ENCODE measurements around the gene SNRPA.
"Not testable (repeated sequence)": the region's sequence is repeated elsewhere in the genome, so short reads cannot be mapped to it uniquely, and the experiment has no call there.

SNRPA gene

GRCh38 chr19:40802300-40803169 lies 51.5 kb downstream of the SNRPA start:
- no peak for DNase-seq

- DNase-seq, result no peak
Observed at GRCh38 chr19:40803170-40803856, 52.3 kb downstream of the SNRPA start.

- no peak for DNase-seq
Observed at GRCh38 chr19:40803857-40804782, 53.1 kb downstream of the SNRPA start.

GRCh38 chr19:40804783-40805242 lies 53.8 kb downstream of the SNRPA start:
- no peak for DNase-seq

GRCh38 chr19:40805258-40805868 lies 54.4 kb downstream of the SNRPA start:
- no peak for DNase-seq

GRCh38 chr19:40806423-40807146 lies 55.6 kb downstream of the SNRPA start:
- DNase-seq, result no peak

- DNase-seq, result no peak
Observed at GRCh38 chr19:40807147-40808020, 56.4 kb downstream of the SNRPA start.

GRCh38 chr19:40808021-40808325 lies 57.0 kb downstream of the SNRPA start:
- DNase-seq, result no peak

- DNase-seq, result no peak
Observed at GRCh38 chr19:40808497-40808896, 57.5 kb downstream of the SNRPA start.

GRCh38 chr19:40809358-40810086 lies 58.5 kb downstream of the SNRPA start:
- DNase-seq, result no peak

- no peak for DNase-seq
Observed at GRCh38 chr19:40810160-40810559, 59.2 kb downstream of the SNRPA start.

GRCh38 chr19:40810649-40811408 lies 59.8 kb downstream of the SNRPA start:
- DNase-seq, result peak; percentile 43

GRCh38 chr19:40811478-40812341 lies 60.7 kb downstream of the SNRPA start:
- no peak for DNase-seq

GRCh38 chr19:40812571-40812970 lies 61.6 kb downstream of the SNRPA start:
- not testable (repeated sequence) for DNase-seq

GRCh38 chr19:40813182-40813581 lies 62.2 kb downstream of the SNRPA start:
- no peak for DNase-seq
